Choroid plexus epithelial cell (primary cell): ENCODE data around the gene VTI1A.

Experiments used
- DNase-seq: peaks from one replicate; pipeline ENCODE4 v3.0.0-alpha.2; 2010; ENCODE audit warnings: low read depth
- H3K4me3 ChIP-seq: 2 replicates; pipeline ENCODE4 v1.5.1; 2011; ENCODE audit warnings: low read depth, mild to moderate bottlenecking, control low read depth, low read length, moderate library complexity
- TF ChIP-seq, protein P1 (sequence below): conservative IDR thresholded peaks from 2 replicates; pipeline ENCODE4 v1.5.1; 2011; ENCODE audit warnings: low read depth, mild to moderate bottlenecking, control low read depth, inconsistent platforms, low read length, moderate library complexity

The VTI1A gene

GRCh38 chr10:112801748-112802147 lies 354.7 kb downstream of the VTI1A start:
- no peak overlapping the region for H3K4me3 ChIP-seq
- TF ChIP-seq, protein P1, sequence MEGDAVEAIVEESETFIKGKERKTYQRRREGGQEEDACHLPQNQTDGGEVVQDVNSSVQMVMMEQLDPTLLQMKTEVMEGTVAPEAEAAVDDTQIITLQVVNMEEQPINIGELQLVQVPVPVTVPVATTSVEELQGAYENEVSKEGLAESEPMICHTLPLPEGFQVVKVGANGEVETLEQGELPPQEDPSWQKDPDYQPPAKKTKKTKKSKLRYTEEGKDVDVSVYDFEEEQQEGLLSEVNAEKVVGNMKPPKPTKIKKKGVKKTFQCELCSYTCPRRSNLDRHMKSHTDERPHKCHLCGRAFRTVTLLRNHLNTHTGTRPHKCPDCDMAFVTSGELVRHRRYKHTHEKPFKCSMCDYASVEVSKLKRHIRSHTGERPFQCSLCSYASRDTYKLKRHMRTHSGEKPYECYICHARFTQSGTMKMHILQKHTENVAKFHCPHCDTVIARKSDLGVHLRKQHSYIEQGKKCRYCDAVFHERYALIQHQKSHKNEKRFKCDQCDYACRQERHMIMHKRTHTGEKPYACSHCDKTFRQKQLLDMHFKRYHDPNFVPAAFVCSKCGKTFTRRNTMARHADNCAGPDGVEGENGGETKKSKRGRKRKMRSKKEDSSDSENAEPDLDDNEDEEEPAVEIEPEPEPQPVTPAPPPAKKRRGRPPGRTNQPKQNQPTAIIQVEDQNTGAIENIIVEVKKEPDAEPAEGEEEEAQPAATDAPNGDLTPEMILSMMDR: no peak
- DNase-seq: no peak

GRCh38 chr10:112802411-112803022 lies 355.5 kb downstream of the VTI1A start:
- DNase-seq: no peak
- TF ChIP-seq, protein P1: no peak
- no peak overlapping the region for H3K4me3 ChIP-seq

DNA sequence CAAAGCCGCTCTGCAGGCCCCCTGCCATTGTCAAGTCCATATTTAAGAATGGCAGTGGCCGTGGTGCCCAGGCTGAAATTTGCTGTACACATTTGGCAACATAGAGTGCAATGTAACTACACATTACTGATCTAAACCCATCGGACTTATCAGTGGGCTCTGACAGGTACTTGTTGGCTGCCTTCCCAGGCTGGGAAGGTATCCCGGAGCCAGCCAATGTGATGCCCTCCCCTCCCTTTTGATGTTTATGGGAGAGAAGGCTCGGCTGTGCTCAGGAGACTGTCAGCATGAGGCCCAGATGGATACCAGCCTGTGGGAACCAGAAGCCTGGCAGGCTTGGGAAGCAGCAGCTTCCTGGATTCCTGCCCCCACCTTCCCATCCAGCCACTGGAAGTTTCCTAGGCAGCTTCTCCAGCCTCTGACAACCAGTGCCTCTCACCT lies 357.0 kb downstream of the VTI1A start:
- H3K4me3 ChIP-seq: no peak overlapping the region
- TF ChIP-seq, protein P1: no peak
- no peak for DNase-seq

DNA sequence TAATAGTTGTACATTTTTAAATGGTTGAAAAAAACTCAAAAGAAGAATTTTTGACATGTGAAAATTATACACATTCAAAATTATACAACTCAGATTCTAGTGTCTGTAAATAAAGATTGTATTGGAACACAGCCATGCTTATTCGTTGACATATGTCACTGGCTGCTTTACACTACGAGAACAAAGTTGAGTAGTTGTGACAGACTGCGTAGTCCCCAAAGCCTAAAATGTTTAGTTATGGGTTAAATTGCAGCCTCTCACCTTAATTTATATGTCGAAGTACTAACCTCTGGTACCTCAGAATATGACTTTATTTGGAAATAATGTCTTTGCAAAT lies 358.2 kb downstream of the VTI1A start:
- DNase-seq: no peak
- TF ChIP-seq, protein P1: no peak
- no peak overlapping the region for H3K4me3 ChIP-seq

DNA sequence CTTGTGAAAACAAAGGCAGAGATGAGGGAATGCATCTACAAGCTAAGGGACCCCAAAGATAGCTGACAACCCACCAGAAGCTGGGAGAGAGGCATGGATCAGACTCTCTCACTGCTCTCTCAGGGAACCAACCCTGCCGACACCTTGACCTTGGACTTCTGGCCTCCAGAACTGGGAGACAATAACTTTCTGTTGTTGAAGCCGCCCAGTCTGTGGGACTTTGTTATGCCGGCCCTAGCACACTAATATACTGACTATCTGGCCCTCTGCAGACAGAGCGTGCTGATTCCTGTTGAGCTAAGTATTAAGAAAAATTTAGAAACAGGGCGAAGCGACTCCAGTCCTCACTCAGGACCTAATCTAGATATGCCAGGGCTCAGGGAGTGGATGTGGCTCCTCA lies 358.7 kb downstream of the VTI1A start:
- TF ChIP-seq, protein P1: no peak
- H3K4me3 ChIP-seq: no peak overlapping the region
- no peak for DNase-seq

- DNase-seq: no peak
- TF ChIP-seq, protein P1: no peak
Measured at GRCh38 chr10:112807013-112807412, 360.0 kb downstream of the VTI1A start.

GRCh38 chr10:112809736-112810135 lies 362.7 kb downstream of the VTI1A start:
- no peak overlapping the region for H3K4me3 ChIP-seq
- TF ChIP-seq, protein P1: no peak
- DNase-seq: no peak

More at GRCh38 chr10:112807013-112807412, 360.0 kb downstream of the VTI1A start:
- H3K4me3 ChIP-seq: no peak overlapping the region
